K562 (cell line): ENCODE results near the gene KBTBD2. TPM values are rescaled to one million over a fixed set of nuclear protein-coding genes. Genes with fewer than 3 reads are reported as not detected.

Experiments
- CHD7 ChIP-seq: fragments of 200-600 bp; sonication (generic); IDR thresholded peaks from one replicate; pipeline ENCODE4 v1.6.1; 2012; ENCODE audit warnings: mild to moderate bottlenecking, low read depth, low read length, inconsistent platforms
- ESRRA ChIP-seq: fragments of 450-650 bp; IDR thresholded peaks from 2 replicates; pipeline ENCODE4 v1.6.1; 2014; ENCODE audit warnings: low read depth, mild to moderate bottlenecking, moderate library complexity, borderline replicate concordance
- JUND ChIP-seq, 2 experiments: IDR thresholded peaks; 2 replicates in 1 of 2; 3 replicates in 1 of 2; pipeline ENCODE4 v1.6.1; 2011; ENCODE audit warnings: borderline replicate concordance in 2 of 2, low read depth in 2 of 2, low read length in 2 of 2, improper control_type of control experiment in 1 of 2, missing biosample characterization in 1 of 2, missing genetic modification characterization in 1 of 2, missing genetic modification reagents in 1 of 2
- PHB ChIP-seq: fragments of 250-450 bp; sonication (Bioruptor Pico); IDR thresholded peaks from 2 replicates; pipeline ENCODE4 v1.5.0; 2021
- PPARD ChIP-seq: fragments of 250-450 bp; sonication (Bioruptor Pico); IDR thresholded peaks from 2 replicates; pipeline ENCODE4 v1.8.0; 2022; ENCODE audit warnings: inconsistent platforms, mild to moderate bottlenecking, moderate library complexity
- RBFOX2 ChIP-seq: fragments of 200-400 bp; formaldehyde crosslinking; IDR thresholded peaks from 2 replicates; pipeline ENCODE4 v1.6.1; 2017; ENCODE audit warnings: low read depth, mild to moderate bottlenecking, low read length, moderate library complexity
- RFX7 ChIP-seq: fragments of 250-450 bp; sonication (Bioruptor Pico); IDR thresholded peaks from 2 replicates; pipeline ENCODE4 v1.5.1; 2021; ENCODE audit warnings: mild to moderate bottlenecking
- SIN3A ChIP-seq, 2 experiments: fragments of 150-350 bp in 1 of 2; IDR thresholded peaks; 2 replicates each; pipeline ENCODE4 v1.6.1; 2011 to 2016; ENCODE audit warnings: borderline replicate concordance in 2 of 2, low read depth in 2 of 2, low read length in 2 of 2, mild to moderate bottlenecking in 2 of 2, moderate library complexity in 2 of 2; ENCODE audit not compliant: control insufficient read depth in 1 of 2
- SMAD4 ChIP-seq: fragments of 250-450 bp; sonication (Bioruptor Pico); conservative IDR thresholded peaks from 2 replicates; pipeline ENCODE4 v1.8.0; 2021; ENCODE audit warnings: inconsistent platforms, mild to moderate bottlenecking, moderate library complexity
- TCF7L2 ChIP-seq: fragments of 150-350 bp; IDR thresholded peaks from 2 replicates; pipeline ENCODE4 v1.6.1; 2016; ENCODE audit warnings: low read depth, mild to moderate bottlenecking, low read length, moderate library complexity
- TEAD4 ChIP-seq, 2 experiments: sonication (generic) in 1 of 2; formaldehyde crosslinking in 1 of 2; IDR thresholded peaks; 2 replicates each; pipeline versions ENCODE4 v1.6.1 to v1.8.0; 2012 to 2022; ENCODE audit warnings: borderline replicate concordance in 1 of 2, inconsistent platforms in 1 of 2, low read length in 1 of 2, mild to moderate bottlenecking in 1 of 2, missing genetic modification reagents in 1 of 2
- ZBTB49 ChIP-seq: sonication (generic); formaldehyde crosslinking; IDR thresholded peaks from 2 replicates; pipeline ENCODE4 v1.8.0; 2022; ENCODE audit warnings: missing genetic modification reagents, mild to moderate bottlenecking, borderline replicate concordance
- polyA plus RNA-seq, 8 experiments: library from polyadenylated mRNA; depleted of rRNA in 4 of 8; stranded (reverse) in 5 of 8; unstranded in 3 of 8; fragments of >200 nt; fragmentation: Nextera tagmentation in 2 of 8; fragmentation: Illumina TruSeq in 1 of 8; extraction: Ambion mirVana in 2 of 8; extraction: Trizol in 1 of 8; gene quantifications; 2 replicates each; pipeline versions ENCODE4 v1.2.1 to v1.2.3, GENCODE V29; 2011 to 2014; ENCODE audit warnings: inconsistent platforms in 1 of 8, missing spikeins in 1 of 8
- total RNA-seq, 7 experiments: library from RNA; depleted of rRNA in 6 of 7; stranded (reverse); fragments of >200 nt in 6 of 7; fragmentation: Illumina TruSeq in 2 of 7; extraction: Trizol in 2 of 7; gene quantifications; 2 replicates each; pipeline versions ENCODE4 v1.2.1 to v1.2.3, GENCODE V29; 2011 to 2021; ENCODE audit warnings: low replicate concordance in 1 of 7

KBTBD2 gene
- total and polyA plus RNA-seq, 9 of the 15 experiments (the other 6 are each of a cell fraction or from before 2014, with no cell fraction given) = 22.8 to 62.2 (median 30.8) TPM

DNA sequence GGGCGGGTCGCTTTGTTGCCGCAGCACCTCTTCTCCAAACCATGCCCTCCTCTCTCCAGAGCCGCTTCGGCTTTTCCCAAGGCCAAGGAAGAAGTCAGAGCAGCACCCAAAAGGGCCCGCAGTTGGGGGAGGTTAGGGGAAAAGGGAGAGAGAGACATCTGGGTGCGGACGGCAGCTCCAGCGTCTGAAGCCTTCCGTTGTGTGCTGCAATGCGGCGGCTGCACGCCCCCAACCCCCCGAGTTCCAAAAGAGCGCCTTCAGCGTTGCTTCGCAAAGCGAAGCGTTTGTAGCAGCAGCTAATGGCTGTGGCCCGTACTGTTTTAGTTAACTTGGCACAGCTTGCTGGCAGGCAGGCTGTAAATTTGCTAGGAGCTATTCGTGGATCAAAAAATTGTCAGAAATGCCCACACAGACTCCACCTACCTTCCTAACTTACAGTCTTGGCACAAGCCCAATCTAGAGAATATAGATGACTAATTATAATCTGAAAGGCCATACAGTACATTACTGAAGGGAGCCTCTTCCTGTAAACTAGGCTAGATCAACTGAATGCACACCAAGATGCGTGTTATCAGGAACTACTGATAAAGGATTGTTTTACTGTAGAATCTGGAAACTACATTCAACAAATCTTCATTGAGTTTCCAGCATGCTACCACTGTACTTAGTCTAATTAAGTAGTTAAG, 1.1 kb upstream of the KBTBD2 start (continued):
- peak; percentile 68; the same call in 1 of the 2 replicates for TF ChIP-seq TEAD4 (IDR thresholded peaks at IDR 0.05; ENCODE audit: low read length)
- no peak for TF ChIP-seq TEAD4 (CRISPR knock-in tag; IDR thresholded peaks at IDR 0.05; ENCODE audit: borderline replicate concordance)
- peak; percentile 48; the same call in 1 of the 2 replicates for TF ChIP-seq JUND (IDR thresholded peaks at IDR 0.05; ENCODE audit: borderline replicate concordance, low read depth, low read length)
- no peak; the same call in 2 of the 3 replicates for TF ChIP-seq JUND (tag; IDR thresholded peaks at IDR 0.05; ENCODE audit: borderline replicate concordance, low read depth, low read length)
- no peak for TF ChIP-seq TCF7L2
- TF ChIP-seq PHB (CRISPR knock-in tag) = no peak
- no peak for TF ChIP-seq RFX7 (CRISPR knock-in tag)
- 0 out of 4 replicates have a peak, but pooled peaks of 1 of the 2 experiments have one; percentile 47 for TF ChIP-seq SIN3A (IDR thresholded peaks at IDR 0.05; ENCODE audit: borderline replicate concordance in 2 of 2, control insufficient read depth in 1 of 2, low read depth in 2 of 2, low read length in 2 of 2)
- TF ChIP-seq RBFOX2 = peak; percentile 66
- TF ChIP-seq CHD7 = no peak
- no peak for TF ChIP-seq ESRRA
- TF ChIP-seq ZBTB49 (CRISPR knock-in tag) = no peak
- 0 out of 2 replicates have a peak, but pooled peaks have one; percentile 34 for TF ChIP-seq SMAD4 (CRISPR knock-in tag)
- TF ChIP-seq PPARD = no peak
